Fibroblast of pulmonary artery (primary cell): ENCODE data around the gene BIVM.

Source experiments
- DNase-seq: peaks from one replicate; pipeline ENCODE4 v3.0.0-alpha.2; 2010; ENCODE audit warnings: low read depth
- H3K4me3 ChIP-seq: replicated peaks from 2 replicates; pipeline ENCODE4 v1.5.1; 2011; ENCODE audit warnings: low read depth, mild to moderate bottlenecking, control low read depth, low read length, moderate library complexity
- CTCF ChIP-seq: IDR thresholded peaks from 2 replicates; pipeline ENCODE4 v1.5.1; 2011; ENCODE audit warnings: mild to moderate bottlenecking, control low read depth, low read length, inconsistent platforms; ENCODE audit errors: missing control alignments

The BIVM gene

GRCh38 chr13:102784483-102784882 is 14.4 kb upstream of the BIVM start:
- TF ChIP-seq CTCF: no peak
- no peak for DNase-seq

GRCh38 chr13:102788683-102789082 is 10.2 kb upstream of the BIVM start:
- DNase-seq: no peak
- no peak for TF ChIP-seq CTCF

More at GRCh38 chr13:102784483-102784882, 14.4 kb upstream of the BIVM start:
- no peak overlapping the region for H3K4me3 ChIP-seq

GRCh38 chr13:102792396-102792795 is 6.5 kb upstream of the BIVM start:
- TF ChIP-seq CTCF: no peak
- no peak for DNase-seq
- no peak overlapping the region for H3K4me3 ChIP-seq

More at GRCh38 chr13:102788683-102789082, 10.2 kb upstream of the BIVM start:
- no peak overlapping the region for H3K4me3 ChIP-seq

- no peak overlapping the region for H3K4me3 ChIP-seq
- no peak for DNase-seq
- no peak for TF ChIP-seq CTCF
Observed at GRCh38 chr13:102793611-102794355, 5.1 kb upstream of the BIVM start.

- no peak for TF ChIP-seq CTCF
- peak overlapping the region; percentile 89 for H3K4me3 ChIP-seq
- DNase-seq: peak; percentile 19
Observed at GRCh38 chr13:102799426-102800144, 666 bp downstream of the BIVM start.

GRCh38 chr13:102800145-102801041 is 1.5 kb downstream of the BIVM start:
- peak; percentile 76 for DNase-seq
- peak overlapping the region; percentile 89 for H3K4me3 ChIP-seq
- peak; percentile 55 for TF ChIP-seq CTCF
